B cell (primary cell): ENCODE measurements around the gene NTM. TPM values are rescaled to one million over a fixed set of nuclear protein-coding genes. Genes with fewer than 3 reads are reported as not detected.

ENCODE experiments used
- ATAC-seq: fragments of 200-7000 bp; cut with Tn5 transposase; one replicate; pipeline ENCODE4 v1.10.0; 2021; ENCODE audit warnings: low read depth, mild to moderate bottlenecking, moderate number of reproducible peaks, moderate library complexity
- CTCF ChIA-PET: fragments of 350-600 bp; sonication (Branson Sonifier 250); formaldehyde crosslinking; loops from one replicate; lab custom pipeline; 2021; ENCODE audit warnings: antibody characterized with exemption, inconsistent platforms; lab: Charles Lee
- POLR2A ChIA-PET: fragments of 350-600 bp; sonication (Branson Sonifier 250); formaldehyde crosslinking; loops from one replicate; lab custom pipeline; 2021; ENCODE audit warnings: antibody characterized with exemption; lab: Charles Lee
- DNase-seq: peaks from one replicate; pipeline ENCODE4 v3.0.0; 2013
- H2AFZ ChIP-seq: 2 replicates; pipeline ENCODE4 v1.6.1; 2012; ENCODE audit warnings: mild to moderate bottlenecking, low read depth, low read length; ENCODE audit not compliant: insufficient read depth, poor library complexity, severe bottlenecking
- H3K27ac ChIP-seq, 2 donors: 1 replicate in 1 of 2; 2 replicates in 1 of 2; pipeline ENCODE4 v1.5.1; 2012 to 2013; ENCODE audit warnings: low read length in 2 of 2, mild to moderate bottlenecking in 2 of 2, moderate library complexity in 1 of 2
- H3K27me3 ChIP-seq, 4 experiments: fragments of 200-600 bp in 1 of 4; sonication (generic) in 1 of 4; replicated peaks in 1 of 4; 1 replicate in 2 of 4; 2 replicates in 2 of 4; pipeline versions ENCODE4 v1.6.1 to v1.7.0; 2013 to 2016; ENCODE audit warnings: low read length in 3 of 4, mild to moderate bottlenecking in 2 of 4, mixed read lengths in 1 of 4, moderate library complexity in 1 of 4; ENCODE audit not compliant: insufficient read depth in 4 of 4, control insufficient read depth in 3 of 4; ENCODE audit errors: control extremely low read depth in 1 of 4
- H3K36me3 ChIP-seq, 2 experiments: replicated peaks in 1 of 2; 1 replicate in 1 of 2; 2 replicates in 1 of 2; pipeline versions ENCODE4 v1.6.1 to v1.7.1; 2013; ENCODE audit warnings: low read length in 1 of 2; ENCODE audit not compliant: insufficient read depth in 2 of 2, control insufficient read depth in 1 of 2; ENCODE audit errors: control extremely low read depth in 1 of 2, extremely low read depth in 1 of 2
- H3K4me1 ChIP-seq, 2 donors: fragments of 200-600 bp in 1 of 2; sonication (generic) in 1 of 2; 1 replicate in 1 of 2; 2 replicates in 1 of 2; pipeline versions ENCODE4 v1.5.1 to v1.6.1; 2013 to 2017; ENCODE audit warnings: low read length in 2 of 2; ENCODE audit not compliant: control insufficient read depth in 2 of 2, insufficient read depth in 2 of 2
- H3K4me2 ChIP-seq: replicated peaks from 2 replicates; pipeline ENCODE3; 2012; ENCODE audit warnings: mild to moderate bottlenecking, low read depth, low read length; ENCODE audit not compliant: poor library complexity, severe bottlenecking
- H3K4me3 ChIP-seq, 5 experiments: fragments of 200-600 bp in 1 of 5; sonication (generic) in 1 of 5; 1 replicate in 3 of 5; 2 replicates in 2 of 5; pipeline versions ENCODE4 v1.5.1 to v1.7.0; 2011 to 2016; ENCODE audit warnings: low read length in 4 of 5, mild to moderate bottlenecking in 4 of 5, low read depth in 2 of 5, control low read depth in 1 of 5, moderate library complexity in 1 of 5; ENCODE audit not compliant: insufficient read depth in 1 of 5; ENCODE audit errors: control extremely low read depth in 1 of 5, extremely low read depth in 1 of 5
- H3K79me2 ChIP-seq: fragments of 200-600 bp; sonication (generic); one replicate; pipeline ENCODE4 v1.6.0; 2016; ENCODE audit warnings: low read length; ENCODE audit not compliant: control insufficient read depth, insufficient read depth
- H3K9ac ChIP-seq: fragments of 200-600 bp; sonication (generic); 2 replicates; pipeline ENCODE4 v1.6.1; 2017; ENCODE audit warnings: mild to moderate bottlenecking, low read length, moderate library complexity
- H3K9me3 ChIP-seq, 3 donors: one replicate each; pipeline versions ENCODE4 v1.6.1 to v1.7.1; 2013; ENCODE audit warnings: low read length in 2 of 3; ENCODE audit not compliant: control insufficient read depth in 2 of 3, insufficient read depth in 1 of 3; ENCODE audit errors: control extremely low read depth in 1 of 3
- H4K20me1 ChIP-seq: 2 replicates; pipeline ENCODE4 v1.6.0; 2012; ENCODE audit warnings: mild to moderate bottlenecking, low read length; ENCODE audit not compliant: insufficient read depth, control insufficient read depth, poor library complexity, severe bottlenecking
- H3K27ac Mint-ChIP-seq: one replicate; pipeline ENCODE4 v1.8.0; 2021; ENCODE audit warnings: mixed read lengths
- H3K27me3 Mint-ChIP-seq: one replicate; pipeline ENCODE4 v1.8.0; 2021; ENCODE audit warnings: mixed read lengths
- H3K4me1 Mint-ChIP-seq: one replicate; pipeline ENCODE4 v1.8.0; 2021; ENCODE audit warnings: mixed read lengths
- H3K4me3 Mint-ChIP-seq: one replicate; pipeline ENCODE4 v1.8.0; 2021; ENCODE audit warnings: mixed read lengths
- H3K9me3 Mint-ChIP-seq: one replicate; pipeline ENCODE4 v1.8.0; 2022; ENCODE audit warnings: mixed read lengths; ENCODE audit not compliant: insufficient read depth
- EZH2 ChIP-seq: IDR thresholded peaks from 2 replicates; pipeline ENCODE4 v1.6.1; 2012; ENCODE audit warnings: borderline replicate concordance, low read depth, mild to moderate bottlenecking, moderate library complexity, low read length; ENCODE audit not compliant: insufficient read depth, poor library complexity, severe bottlenecking
- WGBS: methylation state at CpG from one replicate; pipeline ENCODE4 v1.1.5; 2013; ENCODE audit warnings: missing lambda C conversion rate; ENCODE audit not compliant: insufficient coverage; 5-methylcytosine and 5-hydroxymethylcytosine counted together
- intact Hi-C: fragments of 100-400 bp; cut with micrococcal nuclease; formaldehyde crosslinking; loops from one replicate; pipeline ENCODE4 v1.10.0; 2022
- polyA plus RNA-seq: library from polyadenylated mRNA; depleted of rRNA; stranded (reverse); fragments of >200 nt; gene quantifications from 2 replicates; pipeline ENCODE4 v1.2.3, GENCODE V29; 2012
- total RNA-seq, 2 donors: library from RNA; stranded (reverse); fragments of 120-200 nt in 1 of 2; gene quantifications; 1 replicate in 1 of 2; 2 replicates in 1 of 2; pipeline versions ENCODE4 v1.2.3 to v1.2.4, GENCODE V29; 2013 to 2022
- TF ChIP-seq, protein P1 (sequence below): fragments of 200-600 bp; IDR thresholded peaks from one replicate; pipeline ENCODE4 v1.8.0; 2022; ENCODE audit warnings: antibody characterized with exemption, mild to moderate bottlenecking

Gene NTM
- total and polyA plus RNA-seq, 2 donors (not counting 1 experiment from before 2014, with no cell fraction given): not detected

DNA sequence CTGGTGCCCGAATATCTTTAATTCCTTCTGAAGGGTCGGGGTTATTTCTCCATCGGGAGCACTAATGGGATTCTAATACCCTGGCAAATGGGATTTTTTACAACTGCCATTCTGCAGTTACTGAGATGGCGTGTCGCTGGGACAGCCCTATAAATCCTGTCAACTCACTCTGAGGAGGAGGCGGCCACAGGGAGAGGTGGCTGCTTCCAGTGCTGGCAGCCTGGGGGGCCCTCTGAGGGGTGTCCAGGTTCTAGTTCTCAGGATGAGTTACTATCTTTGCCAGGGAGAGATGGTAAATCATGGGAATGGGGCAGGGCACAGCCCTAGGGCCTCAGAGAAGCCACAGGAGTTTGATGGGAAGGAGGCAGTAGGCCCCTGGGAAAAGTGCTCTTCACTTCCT is 135.9 kb downstream of the NTM start:
- no peak overlapping the region for H3K4me3 Mint-ChIP-seq

DNA sequence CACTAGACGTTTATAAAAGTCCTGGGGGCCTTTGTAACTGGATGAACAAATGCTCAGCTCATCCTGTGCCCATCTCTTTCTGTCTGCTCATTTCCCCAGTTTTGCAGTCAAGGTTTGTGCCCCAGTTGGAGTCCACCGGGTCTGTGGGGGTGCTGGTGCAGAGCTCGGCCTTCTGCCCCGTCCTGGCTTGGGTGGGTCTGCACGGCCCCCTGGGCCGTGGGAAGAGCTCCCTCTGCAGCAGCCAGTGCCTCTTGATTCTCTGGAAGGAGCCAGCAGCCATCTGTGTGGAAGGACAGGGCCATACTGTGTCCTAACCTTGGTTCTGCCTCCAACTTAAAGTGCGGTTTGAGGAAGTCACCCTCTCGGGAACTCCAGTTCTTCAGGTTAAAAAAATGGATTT is 140.2 kb downstream of the NTM start:
- Mint-ChIP-seq H3K27ac (no peak overlapping the region), H3K27me3 (no peaks in the 10 kb centered on the region), H3K4me3 (no peak overlapping the region), H3K4me1 (no peaks in the 10 kb centered on the region), H3K9me3 (peaks cover 2% of the 10 kb centered on the region)
- DNase-seq: no peak
- CTCF ChIA-PET: no interaction called here
- no peak for ATAC-seq
- WGBS: 80% methylated on average over 7 of the region's 8 CpGs
- Histone ChIP-seq H3K9me3 (peaks cover 0 to 8% (median 0%) of the 10 kb centered on the region in 3 donors), H3K4me2 (no peak overlapping the region), H2AFZ (no peak overlapping the region), H3K27me3 (no peaks in the 10 kb centered on the region), H3K4me3 (no peak overlapping the region), H3K36me3 (no peaks in the 10 kb centered on the region), H3K9ac (no peak overlapping the region), H3K27ac (no peak overlapping the region), H3K4me1 (no peaks in the 10 kb centered on the region), H3K79me2 (no peaks in the 10 kb centered on the region), H4K20me1 (no peaks in the 10 kb centered on the region)
- POLR2A ChIA-PET: no interaction called here
- intact Hi-C loops: no loop called here
- no peak for TF ChIP-seq EZH2
- TF ChIP-seq, protein P1, sequence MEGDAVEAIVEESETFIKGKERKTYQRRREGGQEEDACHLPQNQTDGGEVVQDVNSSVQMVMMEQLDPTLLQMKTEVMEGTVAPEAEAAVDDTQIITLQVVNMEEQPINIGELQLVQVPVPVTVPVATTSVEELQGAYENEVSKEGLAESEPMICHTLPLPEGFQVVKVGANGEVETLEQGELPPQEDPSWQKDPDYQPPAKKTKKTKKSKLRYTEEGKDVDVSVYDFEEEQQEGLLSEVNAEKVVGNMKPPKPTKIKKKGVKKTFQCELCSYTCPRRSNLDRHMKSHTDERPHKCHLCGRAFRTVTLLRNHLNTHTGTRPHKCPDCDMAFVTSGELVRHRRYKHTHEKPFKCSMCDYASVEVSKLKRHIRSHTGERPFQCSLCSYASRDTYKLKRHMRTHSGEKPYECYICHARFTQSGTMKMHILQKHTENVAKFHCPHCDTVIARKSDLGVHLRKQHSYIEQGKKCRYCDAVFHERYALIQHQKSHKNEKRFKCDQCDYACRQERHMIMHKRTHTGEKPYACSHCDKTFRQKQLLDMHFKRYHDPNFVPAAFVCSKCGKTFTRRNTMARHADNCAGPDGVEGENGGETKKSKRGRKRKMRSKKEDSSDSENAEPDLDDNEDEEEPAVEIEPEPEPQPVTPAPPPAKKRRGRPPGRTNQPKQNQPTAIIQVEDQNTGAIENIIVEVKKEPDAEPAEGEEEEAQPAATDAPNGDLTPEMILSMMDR: no peak

More for the DNA sequence above, 135.9 kb downstream of the NTM start:
- no peak overlapping the region for H3K4me2 ChIP-seq
- H4K20me1 ChIP-seq: no peaks in the 10 kb centered on the region
- H3K27ac ChIP-seq: no peak overlapping the region
- no peaks in the 10 kb centered on the region for H3K4me1 ChIP-seq
- H3K79me2 ChIP-seq: no peaks in the 10 kb centered on the region
- H3K36me3 ChIP-seq: no peaks in the 10 kb centered on the region
- H3K4me3 ChIP-seq: no peak overlapping the region
- H3K9me3 ChIP-seq: peaks cover 0 to 12% (median 0%) of the 10 kb centered on the region in 3 donors
- Mint-ChIP-seq H3K27me3 (no peaks in the 10 kb centered on the region), H3K4me1 (no peaks in the 10 kb centered on the region), H3K27ac (no peak overlapping the region), H3K9me3 (peaks cover 2% of the 10 kb centered on the region)
- intact Hi-C loops: no loop called here
- no peaks in the 10 kb centered on the region for H3K27me3 ChIP-seq
- ATAC-seq (no peak), DNase-seq (no peak)
- ChIA-PET POLR2A (no interaction called here), CTCF (no interaction called here)
- no peak overlapping the region for H2AFZ ChIP-seq
- 76% methylated on average over 6 of the region's 6 CpGs for WGBS
- H3K9ac ChIP-seq: no peak overlapping the region
- no peak for TF ChIP-seq EZH2
- TF ChIP-seq, protein P1: no peak
